K562 (cell line): ENCODE data around the gene CHRNB1. TPM values are rescaled to one million over a fixed set of nuclear protein-coding genes. Genes with fewer than 3 reads are reported as not detected.

Experiments
- ATAC-seq: fragments of 200-7000 bp; cut with Tn5 transposase; 3 replicates; pipeline ENCODE4 v1.9.1; 2020; ENCODE audit warnings: moderate library complexity
- BruUV-seq: library from RNA; stranded (reverse); fragments of 400-500 nt; replicated peaks from 2 replicates; lab custom pipeline; 2021; lab: Mats Ljungman, UMichigan
- CTCF ChIA-PET: fragments of 300-600 bp; formaldehyde crosslinking; extraction: SDS; loops from one replicate; lab custom pipeline; 2021; ENCODE audit warnings: low intra/inter-chr PET ratio; lab: Yijun Ruan, JAX
- POLR2A ChIA-PET: fragments of 300-600, 350-650 bp; sonication (Branson Sonifier 250); formaldehyde crosslinking; extraction: SDS; loops from one replicate; lab custom pipeline; 2021; ENCODE audit warnings: antibody characterized with exemption, inconsistent platforms; lab: Yijun Ruan, JAX
- DNase-seq, 4 experiments: peaks; one replicate each; pipeline versions ENCODE4 v3.0.0 to v3.0.0-alpha.2; 2011 to 2018; ENCODE audit warnings: low spot score in 3 of 4, mixed read lengths in 3 of 4; ENCODE audit errors: extremely low read depth in 1 of 4
- FAIRE-seq: peaks from 2 replicates; lab custom pipeline; 2011; peaks lifted over from hg19 to GRCh38; lab: Jason Lieb, UNC
- H2AFZ ChIP-seq: 2 replicates; pipeline ENCODE4 v1.6.0; 2011; ENCODE audit warnings: low read depth, low read length, control low read depth, inconsistent platforms
- H3K27ac ChIP-seq: fragments of 200-600 bp; 3 replicates; pipeline ENCODE4 v1.8.0; 2011; ENCODE audit warnings: low read depth, mild to moderate bottlenecking, control low read depth, inconsistent platforms, low read length, moderate library complexity, mixed read lengths; ENCODE audit errors: extremely low read depth
- H3K27me3 ChIP-seq, 2 experiments: fragments of 300-600 bp in 1 of 2; 2 replicates in 1 of 2; 3 replicates in 1 of 2; pipeline versions ENCODE4 v1.6.0 to v1.8.0; 2011; ENCODE audit warnings: inconsistent platforms in 2 of 2, low read length in 2 of 2, mild to moderate bottlenecking in 1 of 2, mixed read lengths in 1 of 2, moderate library complexity in 1 of 2; ENCODE audit not compliant: control insufficient read depth in 2 of 2, insufficient read depth in 2 of 2
- H3K36me3 ChIP-seq: fragments of 300-600 bp; 3 replicates; pipeline ENCODE4 v1.8.0; 2011; ENCODE audit warnings: mild to moderate bottlenecking, low read length, inconsistent platforms; ENCODE audit not compliant: control insufficient read depth, insufficient read depth
- H3K4me1 ChIP-seq, 2 experiments: fragments of 200-600 bp in 1 of 2; replicated peaks in 1 of 2; 2 replicates in 1 of 2; 3 replicates in 1 of 2; pipeline versions ENCODE4 v1.5.1 to v1.8.0; 2011; ENCODE audit warnings: inconsistent platforms in 2 of 2, low read length in 2 of 2, mild to moderate bottlenecking in 1 of 2, mixed read lengths in 1 of 2, moderate library complexity in 1 of 2; ENCODE audit not compliant: control insufficient read depth in 2 of 2, insufficient read depth in 2 of 2
- H3K4me2 ChIP-seq: 2 replicates; pipeline ENCODE4 v1.6.1; 2011; ENCODE audit warnings: low read length, control low read depth, inconsistent platforms, mixed read lengths; ENCODE audit not compliant: insufficient read depth
- H3K4me3 ChIP-seq: fragments of 200-600 bp; sonication (generic), shearing (Covaris generic); 2 replicates; pipeline ENCODE4 v1.5.1; 2016; ENCODE audit warnings: control low read depth, inconsistent platforms
- H3K79me2 ChIP-seq: fragments of 200-600 bp; 3 replicates; pipeline ENCODE4 v1.8.0; 2011; ENCODE audit warnings: low read length, inconsistent platforms; ENCODE audit not compliant: control insufficient read depth, insufficient read depth
- H3K9ac ChIP-seq, 2 experiments: 2 replicates each; pipeline versions ENCODE4 v1.6.0 to v1.6.1; 2011; ENCODE audit warnings: low read depth in 2 of 2, low read length in 2 of 2, control low read depth in 1 of 2, inconsistent platforms in 1 of 2, mild to moderate bottlenecking in 1 of 2, mixed read lengths in 1 of 2; ENCODE audit not compliant: insufficient read depth in 1 of 2
- H3K9me1 ChIP-seq: one replicate; pipeline ENCODE4 v1.6.0; 2011; ENCODE audit warnings: inconsistent platforms, mild to moderate bottlenecking, low read length, moderate library complexity; ENCODE audit not compliant: control insufficient read depth, insufficient read depth
- H3K9me3 ChIP-seq: replicated peaks from 2 replicates; pipeline ENCODE4 v1.5.1; 2011; ENCODE audit warnings: low read depth, low read length, inconsistent platforms; ENCODE audit not compliant: control insufficient read depth, insufficient read depth
- H4K20me1 ChIP-seq: replicated peaks from 2 replicates; pipeline ENCODE4 v1.6.1; 2011; ENCODE audit warnings: low read length, inconsistent platforms, mixed read lengths; ENCODE audit not compliant: control insufficient read depth, insufficient read depth
- KLF10 ChIP-seq: fragments of 250-450 bp; sonication (Bioruptor Pico); IDR thresholded peaks from 2 replicates; pipeline ENCODE4 v1.6.1; 2021; ENCODE audit warnings: matching md5 sums
- RAD21 ChIP-seq, 2 experiments: fragments of 250-450 bp in 1 of 2; fragments of 450-650 bp in 1 of 2; sonication (Bioruptor Pico) in 1 of 2; formaldehyde crosslinking in 1 of 2; IDR thresholded peaks in 1 of 2; conservative IDR thresholded peaks in 1 of 2; 2 replicates each; pipeline versions ENCODE4 v1.4.0 to v1.8.0; 2020 to 2022; ENCODE audit warnings: mild to moderate bottlenecking in 2 of 2, moderate library complexity in 1 of 2
- RFX1 ChIP-seq: fragments of 450-650 bp; IDR thresholded peaks from 2 replicates; pipeline ENCODE4 v1.6.1; 2016; ENCODE audit warnings: mild to moderate bottlenecking, moderate library complexity
- STAG1 ChIP-seq: sonication (generic); formaldehyde crosslinking; IDR thresholded peaks from 2 replicates; pipeline ENCODE4 v1.5.0; 2020; ENCODE audit warnings: missing genetic modification reagents, borderline replicate concordance
- TFAM ChIP-seq: fragments of 250-450 bp; sonication (Bioruptor Pico); conservative IDR thresholded peaks from 2 replicates; pipeline ENCODE4 v1.5.0; 2021; ENCODE audit warnings: mild to moderate bottlenecking, moderate library complexity
- ZNF121 ChIP-seq: sonication (generic); formaldehyde crosslinking; conservative IDR thresholded peaks from 2 replicates; pipeline ENCODE4 v1.8.0; 2022; ENCODE audit warnings: missing genetic modification reagents
- ZNF217 ChIP-seq: sonication (generic); formaldehyde crosslinking; IDR thresholded peaks from 2 replicates; pipeline ENCODE4 v1.8.0; 2022; ENCODE audit warnings: mild to moderate bottlenecking, missing genetic modification reagents
- ZNF436 ChIP-seq: fragments of 250-450, 450-650 bp; sonication (Bioruptor Pico); formaldehyde crosslinking; IDR thresholded peaks from 2 replicates; pipeline ENCODE4 v1.7.0; 2020; ENCODE audit warnings: mild to moderate bottlenecking
- ZNF449 ChIP-seq: fragments of 250-450 bp; sonication (Bioruptor Pico); IDR thresholded peaks from 2 replicates; pipeline ENCODE4 v1.8.0; 2022; ENCODE audit warnings: moderate library complexity, mild to moderate bottlenecking, inconsistent platforms
- ZZZ3 ChIP-seq: fragments of 450-650 bp; IDR thresholded peaks from 2 replicates; pipeline ENCODE4 v1.6.1; 2016; ENCODE audit warnings: antibody characterized with exemption, mild to moderate bottlenecking, moderate library complexity
- WGBS: fragments of 100-300 bp; shearing (Covaris generic); methylation state at CpG from one replicate; pipeline ENCODE4 v1.1.6; 2016; ENCODE audit warnings: low coverage, mixed read lengths; ENCODE audit not compliant: insufficient coverage; ENCODE audit errors: missing lambda C conversion rate; 5-methylcytosine and 5-hydroxymethylcytosine counted together
- in situ Hi-C: fragments of 300-500 bp; cut with MboI; formaldehyde crosslinking; loops from 4 replicates; pipeline ENCODE4 v1.15.0; 2018; ENCODE audit warnings: inconsistent platforms, mixed read lengths
- intact Hi-C: fragments of 100-400 bp; cut with micrococcal nuclease; formaldehyde crosslinking; loops from 2 replicates; pipeline ENCODE4 v1.14.2; 2022
- polyA plus RNA-seq, 8 experiments: library from polyadenylated mRNA; depleted of rRNA in 4 of 8; stranded (reverse) in 5 of 8; unstranded in 3 of 8; fragments of >200 nt; fragmentation: Nextera tagmentation in 2 of 8; fragmentation: Illumina TruSeq in 1 of 8; extraction: Ambion mirVana in 2 of 8; extraction: Trizol in 1 of 8; gene quantifications; 2 replicates each; pipeline versions ENCODE4 v1.2.1 to v1.2.3, GENCODE V29; 2011 to 2014; ENCODE audit warnings: inconsistent platforms in 1 of 8, missing spikeins in 1 of 8
- total RNA-seq, 7 experiments: library from RNA; depleted of rRNA in 6 of 7; stranded (reverse); fragments of >200 nt in 6 of 7; fragmentation: Illumina TruSeq in 2 of 7; extraction: Trizol in 2 of 7; gene quantifications; 2 replicates each; pipeline versions ENCODE4 v1.2.1 to v1.2.3, GENCODE V29; 2011 to 2021; ENCODE audit warnings: low replicate concordance in 1 of 7
- TF ChIP-seq, protein P1 (sequence below): fragments of 250-450 bp; sonication (Bioruptor Pico); IDR thresholded peaks from 2 replicates; pipeline ENCODE4 v1.6.1; 2021; ENCODE audit warnings: mild to moderate bottlenecking
- TF ChIP-seq, protein P2 (sequence below): fragments of 450-650 bp; formaldehyde crosslinking; conservative IDR thresholded peaks from 2 replicates; pipeline ENCODE4 v1.4.0; 2022; ENCODE audit warnings: mild to moderate bottlenecking, missing genetic modification characterization

CHRNB1 gene
- total and polyA plus RNA-seq, 9 of the 15 experiments (the other 6 are each of a cell fraction or from before 2014, with no cell fraction given): 4.7 to 12.3 (median 6.8) TPM

DNA sequence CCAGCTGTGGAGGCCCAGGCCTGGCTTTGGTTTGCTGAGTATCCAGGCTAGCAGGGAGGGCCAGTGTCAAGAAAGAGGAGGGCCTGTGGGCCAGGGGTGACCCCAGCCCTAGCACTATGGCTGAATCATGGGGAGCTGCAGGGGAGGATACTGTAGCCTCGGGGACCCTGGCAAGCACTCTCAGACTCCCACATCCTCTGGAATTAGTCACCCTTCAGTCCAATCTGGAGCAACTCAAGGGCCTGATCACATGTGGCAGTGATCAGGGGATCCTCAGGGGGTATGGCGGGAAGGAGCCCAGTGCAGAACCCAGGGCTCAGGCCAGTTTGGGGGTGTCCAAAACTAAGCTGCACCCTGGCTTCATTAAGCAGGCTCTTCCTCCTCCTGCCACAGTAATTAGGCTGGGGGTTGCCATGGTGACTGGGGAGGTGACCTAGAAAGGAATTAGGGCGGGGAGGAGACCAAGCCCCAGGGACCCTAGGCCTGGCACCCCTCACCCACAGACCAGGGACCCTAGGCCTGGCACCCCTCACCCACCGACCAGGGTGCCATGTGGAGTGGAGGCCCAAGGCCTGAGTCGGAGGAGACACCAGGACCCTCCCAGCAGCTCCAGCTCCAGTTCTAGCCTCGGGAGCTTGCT is 31.4 kb upstream of the CHRNB1 start:
- no peaks in the 10 kb centered on the region for H3K79me2 ChIP-seq
- no TSS peak for BruUV-seq
- no peaks in the 10 kb centered on the region for H4K20me1 ChIP-seq
- H3K27ac ChIP-seq: no peak overlapping the region
- H3K4me2 ChIP-seq: no peak overlapping the region
- no peak overlapping the region for H2AFZ ChIP-seq
- 35% methylated on average over 6 of the region's 6 CpGs for WGBS
- H3K4me3 ChIP-seq: no peak overlapping the region
- no peak for FAIRE-seq
- H3K36me3 ChIP-seq: 0 out of 3 replicates have a peak, but pooled peaks cover 3% of the 10 kb centered on the region
- in situ Hi-C loops: no loop called here
- no peak for ATAC-seq
- TF ChIP-seq, protein P1, sequence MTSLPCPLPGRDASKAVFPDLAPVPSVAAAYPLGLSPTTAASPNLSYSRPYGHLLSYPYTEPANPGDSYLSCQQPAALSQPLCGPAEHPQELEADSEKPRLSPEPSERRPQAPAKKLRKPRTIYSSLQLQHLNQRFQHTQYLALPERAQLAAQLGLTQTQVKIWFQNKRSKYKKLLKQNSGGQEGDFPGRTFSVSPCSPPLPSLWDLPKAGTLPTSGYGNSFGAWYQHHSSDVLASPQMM (CRISPR knock-in tag): no peak
- TF ChIP-seq RFX1: peak; percentile 79
- TF ChIP-seq, all 486 proteins: peak for 1
- no peak overlapping the region for H3K9ac ChIP-seq
- DNase-seq: no peak
- H3K9me1 ChIP-seq: no peaks in the 10 kb centered on the region
- ChIA-PET CTCF (no interaction called here), POLR2A (interaction anchor here (1.1 kb wide), 1 partner anchor 8 kb away, joined by 3 read pairs; no protein-coding TSS in a partner anchor)
- peaks cover 0 to 16% of the 10 kb centered on the region in 2 experiments; a peak in 2 of 5 replicates for H3K4me1 ChIP-seq
- H3K9me3 ChIP-seq: no peaks in the 10 kb centered on the region
- no peaks in the 10 kb centered on the region for H3K27me3 ChIP-seq
- intact Hi-C loops: no loop called here

DNA sequence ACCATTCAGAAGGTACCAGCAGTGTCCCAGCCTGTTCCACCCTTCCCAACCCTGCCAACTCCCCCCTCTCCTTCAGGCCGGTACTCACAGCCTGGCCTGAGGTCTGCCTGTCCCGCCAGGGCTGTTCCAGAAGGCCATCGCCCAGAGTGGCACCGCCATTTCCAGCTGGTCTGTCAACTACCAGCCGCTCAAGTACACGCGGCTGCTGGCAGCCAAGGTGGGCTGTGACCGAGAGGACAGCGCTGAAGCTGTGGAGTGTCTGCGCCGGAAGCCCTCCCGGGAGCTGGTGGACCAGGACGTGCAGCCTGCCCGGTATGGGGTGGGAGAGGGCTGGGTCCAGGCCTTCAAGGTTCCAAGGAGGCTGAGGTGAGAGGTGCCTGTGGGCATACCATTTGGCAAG is 30.0 kb upstream of the CHRNB1 start:
- 53% methylated on average over 12 of the region's 14 CpGs for WGBS
- intact Hi-C loops (no loop called here), in situ Hi-C loops (no loop called here)
- H3K9me1 ChIP-seq: no peaks in the 10 kb centered on the region
- H3K79me2 ChIP-seq: no peaks in the 10 kb centered on the region
- H3K4me3 ChIP-seq: no peak overlapping the region
- no peak overlapping the region for H2AFZ ChIP-seq
- H4K20me1 ChIP-seq: no peaks in the 10 kb centered on the region
- no peak for FAIRE-seq
- H3K27me3 ChIP-seq: no peaks in the 10 kb centered on the region
- H3K4me1 ChIP-seq: peaks cover 0 to 16% of the 10 kb centered on the region in 2 experiments; a peak in 2 of 5 replicates
- no peak for DNase-seq
- H3K27ac ChIP-seq: no peak overlapping the region
- CTCF ChIA-PET: no interaction called here
- H3K9me3 ChIP-seq: no peaks in the 10 kb centered on the region
- H3K9ac ChIP-seq: no peak overlapping the region; a peak in 1 of 4 replicates
- no peak overlapping the region for H3K4me2 ChIP-seq
- BruUV-seq: no TSS peak
- no peaks in the 10 kb centered on the region for H3K36me3 ChIP-seq
- POLR2A ChIA-PET: no interaction called here
- ATAC-seq: no peak
- TF ChIP-seq ZNF436 (CRISPR knock-in tag) (no peak), RAD21 (CRISPR knock-in tag; conservative IDR thresholded peaks at IDR 0.05 in 1 of 2, IDR thresholded peaks at IDR 0.05 in 1 of 2) (no peak), ZZZ3 (no peak), ZNF449 (CRISPR knock-in tag) (no peak), STAG1 (no peak), ZNF217 (CRISPR knock-in tag) (no peak), ZNF121 (CRISPR knock-in tag) (no peak), KLF10 (CRISPR knock-in tag) (no peak), TFAM (CRISPR knock-in tag) (no peak)
- TF ChIP-seq, protein P2, sequence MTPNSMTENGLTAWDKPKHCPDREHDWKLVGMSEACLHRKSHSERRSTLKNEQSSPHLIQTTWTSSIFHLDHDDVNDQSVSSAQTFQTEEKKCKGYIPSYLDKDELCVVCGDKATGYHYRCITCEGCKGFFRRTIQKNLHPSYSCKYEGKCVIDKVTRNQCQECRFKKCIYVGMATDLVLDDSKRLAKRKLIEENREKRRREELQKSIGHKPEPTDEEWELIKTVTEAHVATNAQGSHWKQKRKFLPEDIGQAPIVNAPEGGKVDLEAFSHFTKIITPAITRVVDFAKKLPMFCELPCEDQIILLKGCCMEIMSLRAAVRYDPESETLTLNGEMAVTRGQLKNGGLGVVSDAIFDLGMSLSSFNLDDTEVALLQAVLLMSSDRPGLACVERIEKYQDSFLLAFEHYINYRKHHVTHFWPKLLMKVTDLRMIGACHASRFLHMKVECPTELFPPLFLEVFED: no peak
